NT2/D1 (cell line): Measurements from ENCODE around the gene DAPK3.
"Not testable (repeated sequence)": the region's sequence is repeated elsewhere in the genome, so short reads cannot be mapped to it uniquely, and the experiment has no call there.

Source experiments
- DNase-seq: peaks from one replicate; pipeline ENCODE4 v3.0.0-alpha.2; 2011; ENCODE audit warnings: low read depth, low spot score
- H3K27me3 ChIP-seq: 2 replicates; pipeline ENCODE4 v1.6.0; 2011; ENCODE audit warnings: mild to moderate bottlenecking; ENCODE audit not compliant: insufficient read length, insufficient read depth
- H3K36me3 ChIP-seq: 2 replicates; pipeline ENCODE4 v1.6.1; 2011; ENCODE audit warnings: mild to moderate bottlenecking, low read length, mixed read lengths; ENCODE audit not compliant: insufficient read depth, insufficient read length
- H3K4me1 ChIP-seq: 2 replicates; pipeline ENCODE4 v1.5.1; 2011; ENCODE audit not compliant: insufficient read depth, insufficient read length
- H3K4me3 ChIP-seq: 2 replicates; pipeline ENCODE4 v1.5.1; 2011; ENCODE audit warnings: low read depth; ENCODE audit not compliant: insufficient read length
- H3K9ac ChIP-seq: 2 replicates; pipeline ENCODE4 v1.6.0; 2011; ENCODE audit warnings: low read depth; ENCODE audit not compliant: insufficient read length
- H3K9me3 ChIP-seq: 2 replicates; pipeline ENCODE4 v1.5.1; 2011; ENCODE audit warnings: mild to moderate bottlenecking, low read length; ENCODE audit not compliant: insufficient read depth
- SUZ12 ChIP-seq: IDR thresholded peaks from 2 replicates; pipeline ENCODE4 v1.6.1; 2011; ENCODE audit not compliant: insufficient read length, insufficient read depth; ENCODE audit errors: extremely low read depth
- YY1 ChIP-seq: IDR thresholded peaks from 2 replicates; pipeline ENCODE4 v1.6.1; 2011; ENCODE audit not compliant: insufficient read length, insufficient read depth
- ZNF274 ChIP-seq: IDR thresholded peaks from 2 replicates; pipeline ENCODE4 v1.6.1; 2011; ENCODE audit warnings: mild to moderate bottlenecking, low read depth, low read length

DAPK3 gene

GRCh38 chr19:4009990-4010807, 39.3 kb upstream of the DAPK3 start:
- peaks cover 55% of the 10 kb centered on the region for H3K36me3 ChIP-seq
- DNase-seq: no peak
- H3K27me3 ChIP-seq: no peaks in the 10 kb centered on the region
- H3K4me1 ChIP-seq: peaks cover 25% of the 10 kb centered on the region
- H3K9me3 ChIP-seq: no peaks in the 10 kb centered on the region
- peak overlapping the region; percentile 32 for H3K9ac ChIP-seq
- no peak overlapping the region for H3K4me3 ChIP-seq
- TF ChIP-seq SUZ12: no peak
- no peak for TF ChIP-seq ZNF274
- no peak for TF ChIP-seq YY1

GRCh38 chr19:4007836-4008539, 37.1 kb upstream of the DAPK3 start:
- H3K27me3 ChIP-seq: no peaks in the 10 kb centered on the region
- H3K4me1 ChIP-seq: peaks cover 9% of the 10 kb centered on the region
- DNase-seq: no peak
- no peak for TF ChIP-seq YY1
- no peak for TF ChIP-seq ZNF274
- no peak for TF ChIP-seq SUZ12
- no peaks in the 10 kb centered on the region for H3K9me3 ChIP-seq
- H3K4me3 ChIP-seq: peak overlapping the region; percentile 99
- peak overlapping the region; percentile 95 for H3K9ac ChIP-seq
- H3K36me3 ChIP-seq: peaks cover 33% of the 10 kb centered on the region

GRCh38 chr19:4007021-4007835, 36.3 kb upstream of the DAPK3 start, which contains the start of gene PIAS4:
TSS of gene PIAS4 (plus strand) at chr19:4007736. CDS start at chr19:4007761, 25 bp downstream.
- DNase-seq: peak; percentile 94
- TF ChIP-seq YY1 (peak; percentile 78), SUZ12 (no peak)
- H3K9me3 ChIP-seq: no peaks in the 10 kb centered on the region
- H3K27me3 ChIP-seq: no peaks in the 10 kb centered on the region
- peaks cover 26% of the 10 kb centered on the region for H3K36me3 ChIP-seq
- H3K4me3 ChIP-seq: peak within 1 kb of the TSS; percentile 99
- H3K4me1 ChIP-seq: peaks cover 9% of the 10 kb centered on the region
- peak within 1 kb of the TSS; percentile 95 for H3K9ac ChIP-seq

GRCh38 chr19:4005436-4005835, 34.5 kb upstream of the DAPK3 start:
- H3K9me3 ChIP-seq: not testable (repeated sequence)

GRCh38 chr19:4000798-4001197, 29.9 kb upstream of the DAPK3 start:
- H3K4me1 ChIP-seq, H3K4me3 ChIP-seq, DNase-seq, H3K9ac ChIP-seq, H3K36me3 ChIP-seq, H3K9me3 ChIP-seq, H3K27me3 ChIP-seq: not testable (repeated sequence)

More at GRCh38 chr19:4005436-4005835, 34.5 kb upstream of the DAPK3 start:
- H3K4me1 ChIP-seq, H3K9ac ChIP-seq, H3K27me3 ChIP-seq, H3K4me3 ChIP-seq, DNase-seq: not testable (repeated sequence)
- H3K36me3 ChIP-seq: peaks cover 13% of the 10 kb centered on the region

- H3K4me1 ChIP-seq, H3K27me3 ChIP-seq, H3K9me3 ChIP-seq, H3K9ac ChIP-seq, H3K4me3 ChIP-seq, H3K36me3 ChIP-seq, DNase-seq: not testable (repeated sequence)
Measured at GRCh38 chr19:3998667-3999412, 27.9 kb upstream of the DAPK3 start.

- Histone ChIP-seq H3K4me3 (no peak overlapping the region), H3K27me3 (no peaks in the 10 kb centered on the region), H3K36me3 (no peaks in the 10 kb centered on the region), H3K9ac (no peak overlapping the region), H3K4me1 (no peaks in the 10 kb centered on the region), H3K9me3 (peaks cover 6% of the 10 kb centered on the region; the same call in 1 of the 2 replicates)
- TF ChIP-seq SUZ12: no peak
- no peak for TF ChIP-seq ZNF274
- TF ChIP-seq YY1: no peak
- DNase-seq: no peak
Measured at GRCh38 chr19:3995607-3996006, 24.7 kb upstream of the DAPK3 start.
